Activated CD4-positive, alpha-beta T cell treated with anti-CD3 and anti-CD28 coated beads, Interleukin-2, amount 50 U/mL, for 4 hours (primary cell): ENCODE results near the gene PRKCE.

Source experiments
- DNase-seq, 2 experiments: peaks; one replicate each; pipeline ENCODE4 v3.0.0-alpha.2; 2020

Gene PRKCE

GRCh38 chr2:45919711-45920111, 268.2 kb downstream of the PRKCE start:
- DNase-seq = no peak

GRCh38 chr2:45921921-45922320, 270.4 kb downstream of the PRKCE start:
- no peak for DNase-seq

- no peak for DNase-seq
These were observed 271.1 kb downstream of the PRKCE start for GRCh38 chr2:45922577-45922988.

- no peak for DNase-seq
These were observed 272.2 kb downstream of the PRKCE start for GRCh38 chr2:45923701-45924100.

GRCh38 chr2:45925026-45925425, 273.6 kb downstream of the PRKCE start:
- DNase-seq = no peak

GRCh38 chr2:45925636-45926366, 274.3 kb downstream of the PRKCE start:
- DNase-seq = no peak

- no peak for DNase-seq
These were observed 277.5 kb downstream of the PRKCE start for GRCh38 chr2:45928946-45929345.

- DNase-seq = no peak
These were observed 278.4 kb downstream of the PRKCE start for GRCh38 chr2:45929674-45930395.

GRCh38 chr2:45930396-45930792, 278.9 kb downstream of the PRKCE start:
- no peak for DNase-seq

GRCh38 chr2:45932278-45932975, 281.0 kb downstream of the PRKCE start:
- DNase-seq = no peak

- peak; percentile 15 to 27 for DNase-seq
These were observed 284.5 kb downstream of the PRKCE start for GRCh38 chr2:45935791-45936622.

GRCh38 chr2:45936623-45936979, 285.1 kb downstream of the PRKCE start:
- DNase-seq = no peak

GRCh38 chr2:45937990-45938389, 286.5 kb downstream of the PRKCE start:
- DNase-seq = no peak

- DNase-seq = no peak
These were observed 287.4 kb downstream of the PRKCE start for GRCh38 chr2:45938649-45939511.

- no peak for DNase-seq
These were observed 290.2 kb downstream of the PRKCE start for GRCh38 chr2:45941531-45942236.

- no peak for DNase-seq
These were observed 290.8 kb downstream of the PRKCE start for GRCh38 chr2:45942237-45942738.

GRCh38 chr2:45943219-45944044, 292.0 kb downstream of the PRKCE start:
- no peak for DNase-seq

GRCh38 chr2:45944074-45944473, 292.6 kb downstream of the PRKCE start:
- DNase-seq = no peak

- DNase-seq = no peak
These were observed 293.8 kb downstream of the PRKCE start for GRCh38 chr2:45945302-45945717.

GRCh38 chr2:45946023-45946422, 294.5 kb downstream of the PRKCE start:
- no peak for DNase-seq
